HG03565 (cell line): Measurements from ENCODE around the gene FGFR2.

ENCODE experiments used
- ATAC-seq: cut with Tn5 transposase; IDR thresholded peaks from one replicate; pipeline ENCODE4 v1.9.1; 2021; ENCODE audit warnings: mild to moderate bottlenecking, moderate library complexity; ENCODE audit not compliant: unreplicated experiment

Gene FGFR2

GRCh38 chr10:121497513-121498470 lies 100.5 kb downstream of the FGFR2 start:
- ATAC-seq, result no peak

GRCh38 chr10:121495719-121496118 lies 102.5 kb downstream of the FGFR2 start:
- ATAC-seq, result no peak

- ATAC-seq, result no peak
Observed at GRCh38 chr10:121494296-121494695, 103.9 kb downstream of the FGFR2 start.

- no peak for ATAC-seq
Observed at GRCh38 chr10:121493521-121493920, 104.7 kb downstream of the FGFR2 start.

GRCh38 chr10:121490871-121491519 lies 107.2 kb downstream of the FGFR2 start:
- ATAC-seq, result no peak

- no peak for ATAC-seq
Observed at GRCh38 chr10:121485436-121486139, 112.7 kb downstream of the FGFR2 start.

- ATAC-seq, result no peak
Observed at GRCh38 chr10:121484816-121485215, 113.4 kb downstream of the FGFR2 start.

- no peak for ATAC-seq
Observed at GRCh38 chr10:121484401-121484800, 113.8 kb downstream of the FGFR2 start.

- no peak for ATAC-seq
Observed at GRCh38 chr10:121481180-121481579, 117.1 kb downstream of the FGFR2 start.

- ATAC-seq, result no peak
Observed at GRCh38 chr10:121478556-121478955, 119.7 kb downstream of the FGFR2 start.

- ATAC-seq, result no peak
Observed at GRCh38 chr10:121469797-121470606, 128.2 kb downstream of the FGFR2 start.

GRCh38 chr10:121468726-121469125 lies 129.5 kb downstream of the FGFR2 start:
- ATAC-seq, result no peak

- ATAC-seq, result no peak
Observed at GRCh38 chr10:121466424-121466823, 131.8 kb downstream of the FGFR2 start.

GRCh38 chr10:121465215-121465614 lies 133.0 kb downstream of the FGFR2 start:
- ATAC-seq, result no peak

- no peak for ATAC-seq
Observed at GRCh38 chr10:121464517-121464916, 133.7 kb downstream of the FGFR2 start.

GRCh38 chr10:121462955-121463354 lies 135.3 kb downstream of the FGFR2 start:
- ATAC-seq, result no peak

GRCh38 chr10:121462281-121462680 lies 136.0 kb downstream of the FGFR2 start:
- no peak for ATAC-seq

- no peak for ATAC-seq
Observed at GRCh38 chr10:121461307-121461706, 136.9 kb downstream of the FGFR2 start.

- ATAC-seq, result no peak
Observed at GRCh38 chr10:121460733-121461132, 137.5 kb downstream of the FGFR2 start.

GRCh38 chr10:121459622-121460453 lies 138.4 kb downstream of the FGFR2 start:
- ATAC-seq, result no peak
